ENCODE measurements around the gene HOATZ. TPM values are rescaled to one million over a fixed set of nuclear protein-coding genes. Genes with fewer than 3 reads are reported as not detected.
A peak's percentile ranks its signal among the peaks of the same experiment; 100 is the strongest.

HOATZ gene
- total RNA-seq, 2 donors from 2014 or later: not detected

- Mint-ChIP-seq H3K9me3 (no peaks in the 10 kb centered on the region), H3K4me3 (no peak overlapping the region), H3K27ac (no peak overlapping the region), H3K4me1 (no peaks in the 10 kb centered on the region), H3K27me3 (peaks cover 38% of the 10 kb centered on the region), H3K36me3 (ENCODE audit: low read depth) (no peaks in the 10 kb centered on the region)
- no peak for ATAC-seq (replicated peaks)
Measured at GRCh38 chr11:111502611-111503010, 12.0 kb upstream of the HOATZ start.

- H3K27ac Mint-ChIP-seq: no peak overlapping the region
Measured at GRCh38 chr11:111510311-111510710, 4.3 kb upstream of the HOATZ start.

GRCh38 chr11:111512296-111513239, 2.0 kb upstream of the HOATZ start, which contains the start of gene BTG4:
BTG4 (minus strand) TSS chr11:111512386; CDS start chr11:111498776, 13,610 bp downstream.
- peak; percentile 35 for ATAC-seq (replicated peaks)
- H3K27me3 Mint-ChIP-seq: peaks cover 48% of the 10 kb centered on the region

More at GRCh38 chr11:111510311-111510710, 4.3 kb upstream of the HOATZ start:
- H3K9me3 Mint-ChIP-seq: no peaks in the 10 kb centered on the region
- H3K4me1 Mint-ChIP-seq: no peaks in the 10 kb centered on the region
- H3K27me3 Mint-ChIP-seq: peaks cover 51% of the 10 kb centered on the region
- no peak overlapping the region for H3K4me3 Mint-ChIP-seq
- no peak for ATAC-seq (replicated peaks)
- no peaks in the 10 kb centered on the region for H3K36me3 Mint-ChIP-seq (ENCODE audit: low read depth)

DNA sequence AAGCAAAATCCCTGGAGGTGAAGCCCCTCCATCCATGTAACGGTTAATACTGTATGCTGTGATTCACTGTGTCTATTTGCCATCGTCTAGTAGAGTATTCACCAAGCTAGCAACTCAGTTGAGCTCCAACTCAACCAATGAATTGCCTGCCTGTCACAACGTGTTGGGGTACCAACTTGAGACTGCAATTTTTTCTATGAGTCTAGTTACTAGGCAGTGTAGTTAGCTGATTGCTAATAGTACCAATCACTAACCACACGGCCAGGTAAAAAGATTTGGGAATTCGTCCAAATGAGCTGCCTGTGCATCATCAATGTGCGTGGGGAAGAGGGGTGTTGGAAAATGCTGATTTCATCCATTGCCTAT, 1.4 kb upstream of the HOATZ start:
- Mint-ChIP-seq H3K9me3 (no peaks in the 10 kb centered on the region), H3K27ac (no peak overlapping the region), H3K27me3 (peaks cover 45% of the 10 kb centered on the region), H3K4me3 (peak overlapping the region; percentile 32), H3K4me1 (no peaks in the 10 kb centered on the region), H3K36me3 (ENCODE audit: low read depth) (no peaks in the 10 kb centered on the region)
- ATAC-seq (replicated peaks): peak; percentile 16

More at GRCh38 chr11:111512296-111513239, 2.0 kb upstream of the HOATZ start, which contains the start of gene BTG4:
- peak within 1 kb of the TSS; percentile 34 for H3K4me3 Mint-ChIP-seq
- H3K4me1 Mint-ChIP-seq: no peaks in the 10 kb centered on the region
- H3K36me3 Mint-ChIP-seq (ENCODE audit: low read depth): no peaks in the 10 kb centered on the region
- no peak within 1 kb of the TSS for H3K27ac Mint-ChIP-seq
- no peaks in the 10 kb centered on the region for H3K9me3 Mint-ChIP-seq

- H3K27ac Mint-ChIP-seq: no peak overlapping the region
- no peaks in the 10 kb centered on the region for H3K9me3 Mint-ChIP-seq
- H3K4me3 Mint-ChIP-seq: no peak overlapping the region
- H3K4me1 Mint-ChIP-seq: no peaks in the 10 kb centered on the region
- peaks cover 36% of the 10 kb centered on the region for H3K27me3 Mint-ChIP-seq
- no peak for ATAC-seq (replicated peaks)
- no peaks in the 10 kb centered on the region for H3K36me3 Mint-ChIP-seq (ENCODE audit: low read depth)
Measured at GRCh38 chr11:111515591-111515990, 1.0 kb downstream of the HOATZ start.

GRCh38 chr11:111518668-111519067, 4.1 kb downstream of the HOATZ start:
- peak; percentile 39 for ATAC-seq (replicated peaks)
- H3K36me3 Mint-ChIP-seq (ENCODE audit: low read depth): no peaks in the 10 kb centered on the region
- H3K27ac Mint-ChIP-seq: no peak overlapping the region
- H3K9me3 Mint-ChIP-seq: no peaks in the 10 kb centered on the region
- H3K4me1 Mint-ChIP-seq: no peaks in the 10 kb centered on the region
- no peak overlapping the region for H3K4me3 Mint-ChIP-seq
- peaks cover 24% of the 10 kb centered on the region for H3K27me3 Mint-ChIP-seq

DNA sequence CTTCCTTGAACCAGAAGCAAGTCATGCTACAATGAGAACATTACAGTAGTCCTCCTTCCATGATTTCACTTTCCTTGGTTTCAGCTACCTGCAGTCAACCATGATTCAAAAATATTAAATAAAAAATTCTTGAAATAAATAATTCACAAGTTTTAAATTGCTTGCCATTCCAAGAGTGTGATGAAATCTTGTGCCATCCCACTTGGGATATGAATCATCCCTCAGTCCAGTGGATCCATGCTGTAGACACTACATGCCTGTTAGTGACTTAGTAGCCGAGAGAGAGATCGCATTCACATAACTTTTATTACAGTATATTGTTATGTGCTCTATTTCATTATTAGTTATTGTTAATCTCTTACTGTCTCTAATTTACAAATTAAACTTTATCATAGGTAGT, 6.0 kb downstream of the HOATZ start:
- no peaks in the 10 kb centered on the region for H3K36me3 Mint-ChIP-seq (ENCODE audit: low read depth)
- no peak overlapping the region for H3K27ac Mint-ChIP-seq
- H3K4me1 Mint-ChIP-seq: no peaks in the 10 kb centered on the region
- no peaks in the 10 kb centered on the region for H3K9me3 Mint-ChIP-seq
- H3K4me3 Mint-ChIP-seq: no peak overlapping the region
- no peak for ATAC-seq (replicated peaks)
- peaks cover 14% of the 10 kb centered on the region for H3K27me3 Mint-ChIP-seq

- H3K9me3 Mint-ChIP-seq: no peaks in the 10 kb centered on the region
- H3K4me3 Mint-ChIP-seq: no peak overlapping the region
- no peaks in the 10 kb centered on the region for H3K36me3 Mint-ChIP-seq (ENCODE audit: low read depth)
- peaks cover 18% of the 10 kb centered on the region for H3K27me3 Mint-ChIP-seq
- H3K4me1 Mint-ChIP-seq: peaks cover 4% of the 10 kb centered on the region
- H3K27ac Mint-ChIP-seq: no peak overlapping the region
- peak; percentile 50 for ATAC-seq (replicated peaks)
Measured at GRCh38 chr11:111521135-111521534, 6.6 kb downstream of the HOATZ start.

GRCh38 chr11:111522426-111522825, 7.8 kb downstream of the HOATZ start:
- Mint-ChIP-seq H3K27ac (no peak overlapping the region), H3K9me3 (no peaks in the 10 kb centered on the region), H3K4me3 (no peak overlapping the region), H3K27me3 (peaks cover 18% of the 10 kb centered on the region), H3K36me3 (ENCODE audit: low read depth) (no peaks in the 10 kb centered on the region), H3K4me1 (peaks cover 10% of the 10 kb centered on the region)
- ATAC-seq (replicated peaks): no peak

GRCh38 chr11:111523343-111523742, 8.8 kb downstream of the HOATZ start:
- no peak overlapping the region for H3K27ac Mint-ChIP-seq
- H3K9me3 Mint-ChIP-seq: no peaks in the 10 kb centered on the region
- peaks cover 10% of the 10 kb centered on the region for H3K4me1 Mint-ChIP-seq
- peaks cover 14% of the 10 kb centered on the region for H3K27me3 Mint-ChIP-seq
- H3K36me3 Mint-ChIP-seq (ENCODE audit: low read depth): no peaks in the 10 kb centered on the region
- no peak overlapping the region for H3K4me3 Mint-ChIP-seq
- peak; percentile 71 for ATAC-seq (replicated peaks)

GRCh38 chr11:111524056-111524455, 9.5 kb downstream of the HOATZ start:
- ATAC-seq (replicated peaks): no peak
- Mint-ChIP-seq H3K4me3 (no peak overlapping the region), H3K27me3 (peaks cover 14% of the 10 kb centered on the region), H3K36me3 (ENCODE audit: low read depth) (no peaks in the 10 kb centered on the region), H3K9me3 (no peaks in the 10 kb centered on the region), H3K4me1 (peaks cover 10% of the 10 kb centered on the region), H3K27ac (no peak overlapping the region)

DNA sequence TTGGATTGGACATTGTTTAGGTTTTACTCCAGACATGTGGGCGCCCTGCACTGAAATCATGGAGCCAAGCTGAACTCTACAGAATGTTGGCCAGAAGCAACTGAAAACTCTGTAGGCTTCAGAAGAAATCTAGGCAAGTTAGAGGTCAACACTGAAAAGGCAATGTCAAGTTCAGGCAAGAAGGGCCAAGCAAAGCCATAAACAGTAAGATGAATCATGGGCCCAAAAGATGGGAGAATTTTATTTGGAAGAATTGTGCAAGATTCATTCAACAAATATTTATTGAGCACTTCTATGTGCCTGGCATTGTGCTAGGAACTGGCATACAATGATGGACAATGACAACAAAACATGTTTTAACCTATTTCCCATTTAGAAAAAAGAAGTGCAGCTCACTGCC, 10.9 kb downstream of the HOATZ start:
- Mint-ChIP-seq H3K4me3 (no peak overlapping the region), H3K27ac (no peak overlapping the region), H3K9me3 (no peaks in the 10 kb centered on the region), H3K4me1 (peaks cover 10% of the 10 kb centered on the region), H3K36me3 (ENCODE audit: low read depth) (no peaks in the 10 kb centered on the region), H3K27me3 (peaks cover 14% of the 10 kb centered on the region)
- ATAC-seq (replicated peaks): no peak

DNA sequence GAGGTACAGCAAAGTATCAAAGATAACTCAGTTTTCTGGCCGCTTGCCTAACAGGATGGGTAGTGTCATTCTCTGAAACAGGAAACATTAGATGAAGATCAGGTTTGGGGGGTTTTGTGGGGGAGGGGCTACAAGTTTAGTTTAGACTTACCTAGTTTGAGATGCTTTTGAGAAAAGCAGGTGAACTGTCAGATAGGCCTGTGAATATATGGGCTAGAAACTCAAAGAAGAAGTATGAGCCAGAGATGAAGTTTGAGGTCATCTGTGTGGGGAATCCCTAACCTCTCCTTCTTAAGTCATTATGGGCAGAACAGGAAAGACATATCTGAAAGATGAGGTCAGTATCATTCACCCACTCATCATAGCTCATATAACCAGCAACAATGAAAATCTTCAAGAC, 11.9 kb downstream of the HOATZ start:
- peak; percentile 82 for ATAC-seq (replicated peaks)
- Mint-ChIP-seq H3K4me1 (peaks cover 14% of the 10 kb centered on the region), H3K27me3 (peaks cover 14% of the 10 kb centered on the region), H3K9me3 (no peaks in the 10 kb centered on the region), H3K36me3 (ENCODE audit: low read depth) (no peaks in the 10 kb centered on the region), H3K27ac (peak overlapping the region; percentile 6), H3K4me3 (no peak overlapping the region)

- H3K27me3 Mint-ChIP-seq: peaks cover 16% of the 10 kb centered on the region
- H3K4me3 Mint-ChIP-seq: no peak overlapping the region
- H3K27ac Mint-ChIP-seq: no peak overlapping the region
- no peaks in the 10 kb centered on the region for H3K9me3 Mint-ChIP-seq
- peaks cover 20% of the 10 kb centered on the region for H3K4me1 Mint-ChIP-seq
- ATAC-seq (replicated peaks): no peak
- no peaks in the 10 kb centered on the region for H3K36me3 Mint-ChIP-seq (ENCODE audit: low read depth)
Measured at GRCh38 chr11:111527279-111527678, 12.7 kb downstream of the HOATZ start.

DNA sequence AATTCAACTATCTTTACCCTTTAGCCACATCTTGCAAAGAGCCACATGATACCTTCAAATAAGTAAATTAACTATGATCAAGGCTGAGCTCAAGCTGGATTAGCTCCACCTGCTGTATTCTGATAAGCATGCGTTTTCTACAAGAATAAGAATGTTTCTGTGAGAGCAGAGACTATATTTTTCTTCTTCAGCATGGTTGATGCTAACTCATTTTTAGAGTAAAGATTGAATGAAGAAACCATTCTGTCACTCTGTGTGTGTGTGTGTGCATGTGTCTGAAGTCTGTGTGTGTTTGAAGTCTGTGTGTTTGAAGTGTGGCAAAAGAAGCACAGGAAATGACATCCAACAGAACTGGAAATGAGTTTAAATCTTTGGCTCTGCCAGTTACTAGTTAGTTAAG, 14.0 kb downstream of the HOATZ start:
- Mint-ChIP-seq H3K36me3 (ENCODE audit: low read depth) (no peaks in the 10 kb centered on the region), H3K9me3 (no peaks in the 10 kb centered on the region), H3K27ac (no peak overlapping the region), H3K4me3 (no peak overlapping the region), H3K27me3 (peaks cover 15% of the 10 kb centered on the region), H3K4me1 (peaks cover 22% of the 10 kb centered on the region)
- no peak for ATAC-seq (replicated peaks)

Measured in activated T-helper 17 cell treated with anti-CD3 and anti-CD28 coated beads, Interleukin-2, amount 50 U/mL, for 72 hours (primary cell).